ENCODE data around the gene DOCK4.

- TF ChIP-seq CREB1 (IDR thresholded peaks at IDR 0.05; ENCODE audit: low read depth) (no peak), YY1 (IDR thresholded peaks at IDR 0.05; ENCODE audit: low read depth) (no peak), EGR1 (IDR thresholded peaks at IDR 0.05) (no peak), MAX (IDR thresholded peaks at IDR 0.05) (no peak), TEAD4 (IDR thresholded peaks at IDR 0.05) (no peak), EP300 (IDR thresholded peaks at IDR 0.05; ENCODE audit: borderline replicate concordance) (no peak)
These were observed 434.6 kb downstream of the DOCK4 start for GRCh38 chr7:111771638-111772037.
